Gastrocnemius medialis (tissue), 4 donors: Measurements from ENCODE around the gene ZNF648. TPM values are rescaled to one million over a fixed set of nuclear protein-coding genes. Genes with fewer than 3 reads are reported as not detected.

Experiments
- ATAC-seq, 2 donors: fragments of 150-250 bp; one replicate each; pipeline ENCODE4 v1.9.1; 2016
- DNase-seq, 2 donors: peaks; one replicate each; pipeline ENCODE4 v3.0.0-alpha.2; 2019
- H3K27ac ChIP-seq, 4 donors: fragments of 200-600 bp; sonication (generic); 1 replicate in 1 of 4; 2 replicates in 3 of 4; pipeline ENCODE4 v1.5.1; 2016 to 2018; ENCODE audit warnings: mild to moderate bottlenecking in 2 of 4, moderate library complexity in 1 of 4
- H3K27me3 ChIP-seq, 3 donors: fragments of 200-600 bp; sonication (generic) in 2 of 3; 1 replicate in 1 of 3; 2 replicates in 2 of 3; pipeline versions ENCODE4 v1.5.1 to v1.6.0; 2016 to 2019; ENCODE audit warnings: mild to moderate bottlenecking in 1 of 3, moderate library complexity in 1 of 3
- H3K36me3 ChIP-seq, 2 donors: fragments of 200-600 bp; sonication (generic) in 1 of 2; one replicate each; pipeline ENCODE4 v1.5.1; 2017 to 2018
- H3K4me1 ChIP-seq, 2 donors: fragments of 200-600 bp; sonication (generic) in 1 of 2; one replicate each; pipeline ENCODE4 v1.5.1; 2016 to 2017; ENCODE audit warnings: mild to moderate bottlenecking in 2 of 2
- H3K4me3 ChIP-seq, 4 donors: fragments of 200-600 bp; sonication (generic) in 3 of 4; 1 replicate in 1 of 4; 2 replicates in 3 of 4; pipeline ENCODE4 v1.5.1; 2016 to 2019; ENCODE audit warnings: mild to moderate bottlenecking in 2 of 4
- H3K9me3 ChIP-seq, 3 donors: fragments of 200-600 bp; sonication (generic) in 2 of 3; 1 replicate in 1 of 3; 2 replicates in 2 of 3; pipeline ENCODE4 v1.5.1; 2016 to 2019
- POLR2A ChIP-seq, 2 donors: fragments of 450-650 bp; IDR thresholded peaks; one replicate each; pipeline ENCODE4 v1.6.1; 2017; ENCODE audit warnings: antibody characterized with exemption in 2 of 2, mild to moderate bottlenecking in 2 of 2, moderate library complexity in 2 of 2
- in situ Hi-C, 4 donors: fragments of 200-750 bp; cut with MboI; loops; one replicate each; pipeline versions ENCODE4 v1.15.0 to v1.8.0; 2017; ENCODE audit warnings: low sequenced_read_pairs in 4 of 4
- intact Hi-C: fragments of 100-400 bp; cut with DNase I; formaldehyde crosslinking; loops from one replicate; pipeline ENCODE4 v1.15.1; 2023; ENCODE audit warnings: low total_unique reads
- total RNA-seq, 4 donors: library from RNA; depleted of rRNA; stranded (reverse); fragments of >200 nt; gene quantifications; one replicate each; pipeline versions ENCODE4 v1.1.0 to v1.2.3, GENCODE V29; 2016
- TF ChIP-seq, protein P1 (sequence below), 5 experiments: fragments of 450-650 bp in 3 of 5; fragments of 200-600 bp in 2 of 5; sonication (generic) in 2 of 5; IDR thresholded peaks in 4 of 5; conservative IDR thresholded peaks in 1 of 5; 1 replicate in 4 of 5; 2 replicates in 1 of 5; pipeline ENCODE4 v1.5.1; 2016 to 2019; ENCODE audit warnings: antibody characterized with exemption in 5 of 5, mild to moderate bottlenecking in 3 of 5, moderate library complexity in 3 of 5

ZNF648 gene
- total RNA-seq, 4 donors from 2014 or later: 0.07 to 0.38 TPM; not detected in 2

DNA sequence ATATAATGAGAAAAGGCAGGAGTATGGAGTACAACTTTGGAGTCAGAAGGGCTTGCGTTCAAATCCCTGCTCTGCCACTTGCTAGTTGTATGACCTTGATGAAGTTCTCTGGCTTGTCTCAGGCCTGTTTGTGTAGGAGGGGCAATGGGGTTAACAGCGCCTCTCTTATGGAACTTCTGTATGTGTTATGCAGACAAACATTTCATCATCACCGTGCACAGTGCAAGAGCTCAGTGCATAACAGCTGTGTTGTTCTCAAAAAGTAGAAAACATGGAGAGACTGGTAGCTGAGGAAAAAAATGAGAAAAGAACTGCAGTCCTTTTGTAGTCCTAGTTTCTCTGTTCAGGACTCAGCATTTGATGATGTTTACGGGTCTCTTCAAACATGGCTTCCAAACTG is 10.4 kb upstream of the ZNF648 start:
- peaks cover 9 to 15% of the 10 kb centered on the region in 2 donors for H3K4me1 ChIP-seq
- H3K4me3 ChIP-seq: no peak overlapping the region
- no peaks in the 10 kb centered on the region for H3K27me3 ChIP-seq
- ATAC-seq (no peak), DNase-seq (no peak)
- no peak for TF ChIP-seq POLR2A (IDR thresholded peaks at IDR 0.05)
- TF ChIP-seq, protein P1, sequence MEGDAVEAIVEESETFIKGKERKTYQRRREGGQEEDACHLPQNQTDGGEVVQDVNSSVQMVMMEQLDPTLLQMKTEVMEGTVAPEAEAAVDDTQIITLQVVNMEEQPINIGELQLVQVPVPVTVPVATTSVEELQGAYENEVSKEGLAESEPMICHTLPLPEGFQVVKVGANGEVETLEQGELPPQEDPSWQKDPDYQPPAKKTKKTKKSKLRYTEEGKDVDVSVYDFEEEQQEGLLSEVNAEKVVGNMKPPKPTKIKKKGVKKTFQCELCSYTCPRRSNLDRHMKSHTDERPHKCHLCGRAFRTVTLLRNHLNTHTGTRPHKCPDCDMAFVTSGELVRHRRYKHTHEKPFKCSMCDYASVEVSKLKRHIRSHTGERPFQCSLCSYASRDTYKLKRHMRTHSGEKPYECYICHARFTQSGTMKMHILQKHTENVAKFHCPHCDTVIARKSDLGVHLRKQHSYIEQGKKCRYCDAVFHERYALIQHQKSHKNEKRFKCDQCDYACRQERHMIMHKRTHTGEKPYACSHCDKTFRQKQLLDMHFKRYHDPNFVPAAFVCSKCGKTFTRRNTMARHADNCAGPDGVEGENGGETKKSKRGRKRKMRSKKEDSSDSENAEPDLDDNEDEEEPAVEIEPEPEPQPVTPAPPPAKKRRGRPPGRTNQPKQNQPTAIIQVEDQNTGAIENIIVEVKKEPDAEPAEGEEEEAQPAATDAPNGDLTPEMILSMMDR (IDR thresholded peaks at IDR 0.05 in 4 of 5, conservative IDR thresholded peaks at IDR 0.05 in 1 of 5): no peak
- no peaks in the 10 kb centered on the region for H3K9me3 ChIP-seq
- H3K36me3 ChIP-seq: no peaks in the 10 kb centered on the region
- in situ Hi-C loops (loop anchor here in 3 of 4 donors (25.0 kb wide), 1 partner anchor 585 kb away; the partner anchor contains the start of gene CACNA1E (in 3 of the 3)), intact Hi-C loops (no loop called here)
- no peak overlapping the region for H3K27ac ChIP-seq

DNA sequence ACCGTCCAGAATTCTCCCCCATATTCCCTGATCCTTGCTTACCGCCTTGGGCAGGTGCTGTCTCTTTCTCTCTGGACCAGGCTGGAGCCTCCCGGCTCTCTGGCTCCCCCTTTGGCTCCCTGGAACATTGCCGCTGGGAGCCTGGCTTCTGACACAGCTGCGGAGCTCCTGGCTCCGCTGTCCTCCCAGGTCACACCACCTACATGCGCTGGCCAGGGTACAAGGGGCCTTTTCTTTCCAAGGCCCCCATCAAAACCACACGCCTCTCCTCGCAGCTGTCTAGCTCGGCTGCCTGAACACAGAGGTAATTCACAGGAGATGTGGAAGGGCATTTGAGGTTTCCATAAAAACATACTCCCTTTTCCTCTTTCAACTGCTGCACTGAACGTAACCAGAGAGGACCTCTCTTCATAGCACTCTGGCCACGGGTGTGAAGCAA is 7.5 kb upstream of the ZNF648 start:
- Histone ChIP-seq H3K27ac (no peak overlapping the region), H3K27me3 (no peaks in the 10 kb centered on the region), H3K4me1 (peaks cover 9 to 15% of the 10 kb centered on the region in 2 donors), H3K36me3 (no peaks in the 10 kb centered on the region), H3K9me3 (no peaks in the 10 kb centered on the region), H3K4me3 (peak overlapping the region in 1 of 4 donors; percentile 24)
- in situ Hi-C loops (loop anchor here in 3 of 4 donors (25.0 kb wide), 1 partner anchor 582 kb away; the partner anchor contains the start of gene CACNA1E (in 3 of the 3)), intact Hi-C loops (no loop called here)
- DNase-seq (peak in 1 of 2 donors; percentile 32), ATAC-seq (peak; percentile 85 to 89)
- TF ChIP-seq, protein P1 (IDR thresholded peaks at IDR 0.05 in 4 of 5, conservative IDR thresholded peaks at IDR 0.05 in 1 of 5): peak; percentile 6 to 80 (median 48)
- no peak for TF ChIP-seq POLR2A (IDR thresholded peaks at IDR 0.05)

DNA sequence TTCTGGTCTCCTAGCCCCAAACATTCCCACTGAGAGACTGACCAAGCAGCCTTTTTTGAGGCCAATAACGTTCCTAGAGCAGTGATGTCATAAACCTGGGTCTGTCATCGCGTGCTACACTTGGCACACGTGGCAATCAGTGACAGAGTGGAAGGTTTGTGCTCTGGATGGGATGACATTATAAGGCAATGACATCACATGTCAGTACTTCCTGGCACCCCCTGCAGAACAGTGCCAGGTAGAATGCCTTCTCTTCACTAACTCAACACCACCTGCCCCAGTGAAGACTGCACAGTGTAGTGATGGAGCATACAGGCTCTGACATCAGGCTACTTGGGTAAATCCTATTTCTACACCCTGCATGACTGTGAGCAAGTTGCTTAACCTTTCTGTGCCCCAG is 5.4 kb upstream of the ZNF648 start:
- Histone ChIP-seq H3K4me3 (no peak overlapping the region), H3K9me3 (no peaks in the 10 kb centered on the region), H3K27ac (no peak overlapping the region), H3K36me3 (no peaks in the 10 kb centered on the region), H3K4me1 (peaks cover 9 to 15% of the 10 kb centered on the region in 2 donors), H3K27me3 (peaks cover 0 to 4% (median 0%) of the 10 kb centered on the region in 3 donors)
- ATAC-seq (no peak), DNase-seq (no peak)
- intact Hi-C loops: no loop called here
- in situ Hi-C loops: loop anchor here in 3 of 4 donors (25.0 kb wide), 1 partner anchor 580 kb away; the partner anchor contains the start of gene CACNA1E (in 3 of the 3)
- TF ChIP-seq, protein P1 (IDR thresholded peaks at IDR 0.05 in 4 of 5, conservative IDR thresholded peaks at IDR 0.05 in 1 of 5): no peak
- TF ChIP-seq POLR2A (IDR thresholded peaks at IDR 0.05): no peak

DNA sequence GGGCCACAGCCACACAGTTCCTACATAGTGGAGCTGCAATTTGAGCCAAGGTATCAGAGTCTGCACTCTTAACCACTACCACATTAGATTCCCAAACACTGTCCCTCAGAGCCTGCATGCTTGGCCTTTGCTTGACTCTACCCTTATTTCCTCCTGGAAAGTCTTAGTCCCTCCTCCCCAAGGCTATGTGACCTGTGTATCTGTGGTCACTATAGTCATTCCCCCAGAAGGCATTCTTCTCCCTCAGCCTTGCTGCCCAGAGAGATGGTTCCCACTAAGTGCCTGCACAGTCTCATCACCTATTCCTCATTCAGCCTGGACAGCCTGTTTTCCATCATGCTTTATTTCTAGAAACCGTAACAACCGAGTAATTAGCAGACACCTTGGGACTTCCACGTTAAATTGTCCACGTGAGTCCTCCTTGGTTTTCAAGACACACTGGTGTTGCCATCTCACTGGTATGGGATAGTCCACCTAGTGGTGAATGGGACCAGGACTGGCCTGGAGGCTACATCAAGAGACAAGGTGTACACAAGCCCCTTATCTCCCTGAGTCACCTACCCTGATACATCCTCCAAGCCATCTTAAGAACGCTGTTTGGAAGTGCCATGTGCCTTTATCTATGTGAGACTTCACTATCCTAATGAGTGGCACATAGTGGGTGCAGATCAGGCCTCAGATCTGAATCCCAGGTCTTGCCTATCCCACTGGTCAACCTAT is 3.8 kb upstream of the ZNF648 start:
- in situ Hi-C loops (loop anchor here in 3 of 4 donors (25.0 kb wide), 1 partner anchor 578 kb away; the partner anchor contains the start of gene CACNA1E (in 3 of the 3)), intact Hi-C loops (no loop called here)
- ATAC-seq: no peak
- no peak overlapping the region for H3K4me3 ChIP-seq
- H3K27ac ChIP-seq: no peak overlapping the region
- H3K9me3 ChIP-seq: no peaks in the 10 kb centered on the region
- no peak for DNase-seq
- no peak for TF ChIP-seq POLR2A (IDR thresholded peaks at IDR 0.05)
- TF ChIP-seq, protein P1 (IDR thresholded peaks at IDR 0.05 in 4 of 5, conservative IDR thresholded peaks at IDR 0.05 in 1 of 5): no peak
- no peaks in the 10 kb centered on the region for H3K36me3 ChIP-seq
- H3K27me3 ChIP-seq: peaks cover 0 to 4% (median 0%) of the 10 kb centered on the region in 3 donors
- peaks cover 9 to 10% of the 10 kb centered on the region in 2 donors for H3K4me1 ChIP-seq
